Gastrocnemius medialis (tissue), 4 donors: Measurements from ENCODE around the gene CORT.

Experiments
- POLR2A ChIP-seq, 2 donors: fragments of 450-650 bp; IDR thresholded peaks; one replicate each; pipeline ENCODE4 v1.6.1; 2017; ENCODE audit warnings: antibody characterized with exemption in 2 of 2, mild to moderate bottlenecking in 2 of 2, moderate library complexity in 2 of 2
- TF ChIP-seq, protein P1 (sequence below), 5 experiments: fragments of 450-650 bp in 3 of 5; fragments of 200-600 bp in 2 of 5; sonication (generic) in 2 of 5; IDR thresholded peaks in 4 of 5; conservative IDR thresholded peaks in 1 of 5; 1 replicate in 4 of 5; 2 replicates in 1 of 5; pipeline ENCODE4 v1.5.1; 2016 to 2019; ENCODE audit warnings: antibody characterized with exemption in 5 of 5, mild to moderate bottlenecking in 3 of 5, moderate library complexity in 3 of 5

DNA sequence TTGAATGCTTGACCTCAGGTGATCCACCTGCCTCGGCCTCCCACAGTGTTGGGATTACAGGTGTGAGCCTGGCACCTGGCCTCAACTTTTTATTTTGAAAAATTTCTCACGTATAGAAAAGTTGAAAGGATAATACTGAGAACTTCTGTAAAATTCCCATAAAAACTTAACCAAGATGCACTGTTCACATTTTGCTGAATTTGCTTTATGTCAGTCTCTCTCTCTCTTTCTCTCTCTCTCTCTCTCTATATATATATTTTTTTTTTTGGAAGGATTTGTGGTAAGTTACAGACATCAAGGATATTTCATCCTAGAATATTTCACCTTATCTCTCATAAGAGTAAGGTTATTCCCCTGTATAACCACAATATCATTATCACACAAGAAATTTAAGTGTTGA, 30.8 kb downstream of the CORT start:
- TF ChIP-seq, protein P1, sequence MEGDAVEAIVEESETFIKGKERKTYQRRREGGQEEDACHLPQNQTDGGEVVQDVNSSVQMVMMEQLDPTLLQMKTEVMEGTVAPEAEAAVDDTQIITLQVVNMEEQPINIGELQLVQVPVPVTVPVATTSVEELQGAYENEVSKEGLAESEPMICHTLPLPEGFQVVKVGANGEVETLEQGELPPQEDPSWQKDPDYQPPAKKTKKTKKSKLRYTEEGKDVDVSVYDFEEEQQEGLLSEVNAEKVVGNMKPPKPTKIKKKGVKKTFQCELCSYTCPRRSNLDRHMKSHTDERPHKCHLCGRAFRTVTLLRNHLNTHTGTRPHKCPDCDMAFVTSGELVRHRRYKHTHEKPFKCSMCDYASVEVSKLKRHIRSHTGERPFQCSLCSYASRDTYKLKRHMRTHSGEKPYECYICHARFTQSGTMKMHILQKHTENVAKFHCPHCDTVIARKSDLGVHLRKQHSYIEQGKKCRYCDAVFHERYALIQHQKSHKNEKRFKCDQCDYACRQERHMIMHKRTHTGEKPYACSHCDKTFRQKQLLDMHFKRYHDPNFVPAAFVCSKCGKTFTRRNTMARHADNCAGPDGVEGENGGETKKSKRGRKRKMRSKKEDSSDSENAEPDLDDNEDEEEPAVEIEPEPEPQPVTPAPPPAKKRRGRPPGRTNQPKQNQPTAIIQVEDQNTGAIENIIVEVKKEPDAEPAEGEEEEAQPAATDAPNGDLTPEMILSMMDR (IDR thresholded peaks at IDR 0.05 in 4 of 5, conservative IDR thresholded peaks at IDR 0.05 in 1 of 5) = no peak
- no peak for TF ChIP-seq POLR2A (IDR thresholded peaks at IDR 0.05)
